GM10266 (cell line): ENCODE results near the gene CMKLR1.

ENCODE experiments used
- DNase-seq: peaks from one replicate; pipeline ENCODE4 v3.0.0; 2012; ENCODE audit errors: extremely low spot score
- TF ChIP-seq, protein P1 (sequence below): IDR thresholded peaks from 2 replicates; pipeline ENCODE4 v1.5.1; 2012; ENCODE audit warnings: mild to moderate bottlenecking, low read depth; ENCODE audit not compliant: control insufficient read depth, insufficient read depth; ENCODE audit errors: missing control alignments

CMKLR1 gene

DNA sequence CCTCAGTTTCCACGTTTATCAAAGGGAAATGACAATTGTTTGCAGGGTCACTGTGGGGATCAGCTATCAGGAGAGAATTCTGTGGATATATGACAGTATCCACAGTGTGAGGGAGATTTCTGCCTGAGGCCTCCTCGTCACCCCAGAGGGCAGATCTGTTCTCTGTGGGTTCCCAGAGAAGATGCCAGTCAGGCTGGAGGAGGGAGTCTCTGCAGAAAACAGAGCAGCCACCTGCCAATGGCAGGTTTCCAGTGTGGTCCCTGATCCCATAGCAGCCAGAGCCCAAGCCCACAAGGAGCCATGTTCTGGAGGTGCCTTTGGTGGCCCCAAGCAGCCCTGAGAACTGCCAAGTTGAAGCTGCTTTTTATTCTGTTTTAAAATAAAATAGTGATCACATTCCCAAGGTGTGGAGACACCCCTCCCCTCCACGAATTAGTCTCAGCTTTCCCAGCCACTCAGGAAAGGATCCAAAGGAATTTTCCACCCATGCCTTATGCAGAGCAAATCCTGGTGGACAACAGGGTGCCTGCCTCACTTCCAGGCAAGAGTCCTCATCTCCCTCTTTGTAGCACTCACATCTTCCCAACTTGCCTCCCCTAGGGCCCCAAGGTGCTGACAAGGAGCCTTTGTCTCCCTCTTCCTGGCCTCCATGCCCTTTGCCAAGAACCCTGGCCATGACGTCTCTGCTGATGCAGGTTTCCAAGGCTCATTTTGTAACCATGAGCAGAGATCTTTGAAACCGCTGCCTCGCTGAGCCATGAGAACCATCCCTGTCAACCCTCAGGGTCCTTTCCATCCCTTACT is 20.4 kb downstream of the CMKLR1 start:
- TF ChIP-seq, protein P1, sequence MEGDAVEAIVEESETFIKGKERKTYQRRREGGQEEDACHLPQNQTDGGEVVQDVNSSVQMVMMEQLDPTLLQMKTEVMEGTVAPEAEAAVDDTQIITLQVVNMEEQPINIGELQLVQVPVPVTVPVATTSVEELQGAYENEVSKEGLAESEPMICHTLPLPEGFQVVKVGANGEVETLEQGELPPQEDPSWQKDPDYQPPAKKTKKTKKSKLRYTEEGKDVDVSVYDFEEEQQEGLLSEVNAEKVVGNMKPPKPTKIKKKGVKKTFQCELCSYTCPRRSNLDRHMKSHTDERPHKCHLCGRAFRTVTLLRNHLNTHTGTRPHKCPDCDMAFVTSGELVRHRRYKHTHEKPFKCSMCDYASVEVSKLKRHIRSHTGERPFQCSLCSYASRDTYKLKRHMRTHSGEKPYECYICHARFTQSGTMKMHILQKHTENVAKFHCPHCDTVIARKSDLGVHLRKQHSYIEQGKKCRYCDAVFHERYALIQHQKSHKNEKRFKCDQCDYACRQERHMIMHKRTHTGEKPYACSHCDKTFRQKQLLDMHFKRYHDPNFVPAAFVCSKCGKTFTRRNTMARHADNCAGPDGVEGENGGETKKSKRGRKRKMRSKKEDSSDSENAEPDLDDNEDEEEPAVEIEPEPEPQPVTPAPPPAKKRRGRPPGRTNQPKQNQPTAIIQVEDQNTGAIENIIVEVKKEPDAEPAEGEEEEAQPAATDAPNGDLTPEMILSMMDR, result no peak
- DNase-seq, result no peak

DNA sequence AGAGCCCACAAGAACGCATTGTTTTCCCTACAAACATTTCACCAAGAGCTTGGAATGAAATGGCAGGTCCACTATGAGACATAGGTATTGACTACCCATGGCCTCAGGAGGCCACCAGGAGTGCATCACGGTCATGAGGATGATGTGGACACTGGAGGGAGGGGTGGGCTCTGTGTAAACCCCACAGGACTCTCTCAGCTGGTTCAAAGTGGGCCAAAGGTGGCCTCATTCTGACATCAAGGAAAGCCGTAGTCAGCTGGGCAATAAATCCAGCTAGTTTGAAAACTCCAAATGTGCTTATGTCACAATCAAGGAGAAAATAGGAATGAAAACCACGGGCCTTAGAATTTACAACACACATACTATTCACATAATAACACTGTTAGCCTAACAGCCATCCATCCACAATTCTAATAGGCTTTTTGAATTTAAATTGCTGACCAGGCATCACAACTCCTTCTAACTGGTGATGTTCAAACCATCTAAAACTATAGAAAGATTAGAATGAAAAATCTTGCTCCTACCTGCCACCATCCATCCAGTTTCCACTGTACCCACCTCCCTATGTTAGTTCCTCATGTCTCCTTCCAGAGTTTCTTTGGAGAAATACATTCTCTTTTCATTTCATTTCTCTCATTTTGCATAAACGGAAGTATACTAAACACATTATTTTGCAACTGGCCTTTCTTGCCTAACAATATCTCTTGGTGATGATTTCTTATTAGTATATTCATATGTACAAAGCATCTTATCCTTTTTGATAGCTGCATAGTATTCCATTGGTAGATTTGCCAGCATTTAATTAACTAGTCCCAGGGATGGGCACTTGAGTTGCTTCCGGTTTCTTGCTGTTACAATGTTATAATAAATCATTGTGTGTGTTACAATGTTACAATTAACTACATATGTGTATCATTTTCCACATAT is 21.5 kb downstream of the CMKLR1 start:
- DNase-seq, result no peak

DNA sequence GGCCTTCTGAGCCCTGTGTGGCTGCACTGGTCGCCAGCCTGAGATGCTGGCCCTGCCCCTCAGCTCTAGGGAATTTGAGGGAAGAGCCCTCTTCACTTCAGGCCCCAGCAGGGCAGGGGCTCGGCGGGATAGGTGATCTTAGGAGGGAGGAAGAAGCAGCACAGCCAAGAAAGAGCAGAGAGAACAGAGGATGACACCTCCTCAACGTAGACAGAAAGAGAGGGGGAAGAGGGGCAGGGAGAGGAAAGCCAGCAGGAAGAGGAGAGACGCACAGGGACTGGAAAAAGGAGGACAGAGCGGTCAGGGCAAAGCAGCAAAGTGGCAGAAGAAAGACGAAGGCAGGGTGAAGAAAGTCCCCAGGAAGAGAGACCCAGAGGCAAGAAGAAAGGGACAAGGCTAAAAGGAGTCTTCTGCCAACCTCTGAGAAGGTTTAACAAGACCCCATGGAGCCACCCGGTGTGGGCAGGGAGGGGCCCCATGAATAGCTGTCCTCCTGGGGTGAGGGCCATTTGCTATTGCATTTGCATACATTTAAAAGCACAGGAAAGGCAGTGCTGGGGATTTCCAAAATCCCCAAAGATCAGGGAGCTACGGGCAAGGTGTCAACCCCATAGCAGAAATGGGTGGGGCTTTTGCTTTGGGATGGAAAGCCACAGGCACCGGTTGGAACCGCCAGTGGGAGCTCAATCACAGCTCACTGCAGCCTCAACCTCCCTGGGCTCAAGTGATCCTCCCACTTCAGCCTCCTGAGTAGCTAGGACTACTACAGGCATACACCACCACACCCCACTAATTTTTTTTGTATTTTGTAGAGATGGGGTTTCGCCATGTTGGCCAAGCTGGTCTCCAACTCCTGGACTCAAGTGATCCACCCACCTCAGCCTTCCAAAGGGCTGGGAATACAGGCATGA is 22.7 kb downstream of the CMKLR1 start:
- TF ChIP-seq, protein P1, result no peak
- no peak for DNase-seq

More for the DNA sequence above, 21.5 kb downstream of the CMKLR1 start:
- TF ChIP-seq, protein P1, result no peak

DNA sequence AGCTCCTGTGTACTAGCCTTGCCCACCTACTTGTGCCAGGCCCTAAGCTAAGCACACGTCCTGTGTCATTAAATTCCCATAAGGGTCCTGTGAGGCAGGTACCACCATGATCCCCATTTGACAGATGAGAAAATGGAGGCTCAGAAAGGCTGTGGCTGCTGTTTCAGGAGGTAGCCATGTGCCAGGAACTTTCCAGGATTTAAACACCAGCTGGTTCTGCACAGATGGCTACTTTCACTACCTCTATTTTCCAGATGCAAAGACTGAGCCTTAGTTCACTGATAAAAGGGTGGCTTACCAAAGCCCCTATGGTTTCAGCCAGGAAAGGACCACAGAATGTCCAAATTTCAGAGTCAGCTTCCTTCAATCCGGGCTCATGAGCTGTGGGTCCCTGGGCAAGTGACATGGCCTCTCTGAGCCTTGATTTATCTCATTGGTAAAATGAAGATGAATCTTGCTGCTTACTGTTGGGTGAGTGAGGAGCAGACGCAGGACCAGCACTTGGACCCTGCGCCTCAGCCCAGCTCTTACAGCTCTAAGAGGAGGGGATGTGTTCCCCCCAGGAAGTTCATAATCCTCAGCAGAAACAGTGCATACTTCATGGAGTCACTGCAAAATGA is 23.5 kb downstream of the CMKLR1 start:
- TF ChIP-seq, protein P1, result no peak
- no peak for DNase-seq

DNA sequence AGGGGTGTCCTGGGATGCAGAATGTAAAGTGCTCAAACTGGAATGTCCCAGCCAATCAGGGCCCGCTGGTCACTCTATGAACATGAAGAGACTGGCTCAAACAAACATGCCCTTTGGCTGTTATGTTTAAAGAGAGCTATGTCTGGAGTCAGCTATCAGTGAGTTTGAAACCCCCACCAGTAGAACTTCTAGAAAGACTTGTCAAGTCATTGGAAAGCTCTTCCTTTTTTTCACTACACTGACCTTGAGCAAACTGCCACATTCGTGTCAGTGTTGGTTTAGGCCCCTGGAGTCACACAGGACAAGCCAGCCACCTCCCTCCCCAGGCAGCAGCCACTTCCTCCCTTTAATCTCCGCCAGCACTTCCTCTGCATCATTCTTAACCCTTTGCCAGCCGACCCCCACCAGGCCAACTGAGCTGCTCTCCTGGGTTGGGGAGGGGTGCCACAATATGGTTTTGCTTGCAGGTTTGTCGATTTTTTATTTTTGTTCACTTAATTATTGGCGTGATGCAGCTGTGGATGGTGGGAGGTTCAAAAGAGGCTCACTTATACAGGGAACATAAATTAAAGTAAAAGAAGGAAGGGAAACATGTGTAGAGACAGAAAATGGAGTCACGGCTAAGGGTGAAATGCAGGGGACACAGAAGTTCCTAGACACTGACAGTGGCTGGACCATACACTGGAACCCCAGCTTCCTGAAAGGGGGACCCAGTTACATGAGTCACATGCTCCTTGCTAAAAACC is 25.3 kb downstream of the CMKLR1 start:
- TF ChIP-seq, protein P1, result no peak

DNA sequence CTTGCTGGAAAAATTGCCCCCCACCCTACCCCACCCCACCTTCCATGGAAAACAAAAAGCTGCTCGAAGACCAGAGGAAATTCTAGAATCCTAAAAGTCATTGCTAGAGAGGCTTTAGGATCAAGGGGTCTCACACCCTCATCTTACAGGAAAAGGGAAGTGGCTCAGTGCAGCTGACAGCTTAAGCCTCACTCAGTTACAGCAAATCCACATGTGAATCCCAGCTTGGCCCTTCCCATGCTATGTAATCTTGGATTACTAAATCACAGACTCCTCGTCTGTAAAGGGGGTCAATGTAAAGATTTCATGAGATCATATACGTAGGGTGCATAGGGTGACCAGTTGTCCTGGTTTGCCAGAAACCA is 25.9 kb downstream of the CMKLR1 start:
- DNase-seq, result no peak
- TF ChIP-seq, protein P1, result no peak

More for the DNA sequence above, 25.3 kb downstream of the CMKLR1 start:
- DNase-seq, result no peak
